ENCODE results near the gene ADSL. TPM values are rescaled to one million over a fixed set of nuclear protein-coding genes. Genes with fewer than 3 reads are reported as not detected.

The ADSL gene
- total RNA-seq, 1 donor from 2014 or later: 153 TPM

- no peak for DNase-seq (ENCODE audit: low read depth)
- peaks cover 3% of the 10 kb centered on the region for H3K36me3 ChIP-seq (ENCODE audit: control insufficient read depth, insufficient read depth, low read length)
- H3K27me3 ChIP-seq (ENCODE audit: control insufficient read depth, insufficient read depth, low read length): no peaks in the 10 kb centered on the region
- TF ChIP-seq CTCF (IDR thresholded peaks at IDR 0.05; ENCODE audit: insufficient read depth, low read length, poor library complexity, severe bottlenecking): no peak
- no peak overlapping the region for H3K4me3 ChIP-seq (ENCODE audit: low read depth, low read length)
Measured at GRCh38 chr22:40411506-40411861, 65.2 kb downstream of the ADSL start.

- Histone ChIP-seq H3K36me3 (ENCODE audit: control insufficient read depth, insufficient read depth, low read length) (peaks cover 3% of the 10 kb centered on the region), H3K4me3 (ENCODE audit: low read depth, low read length) (no peak overlapping the region), H3K27me3 (ENCODE audit: control insufficient read depth, insufficient read depth, low read length) (no peaks in the 10 kb centered on the region)
- DNase-seq (ENCODE audit: low read depth): no peak
- no peak for TF ChIP-seq CTCF (IDR thresholded peaks at IDR 0.05; ENCODE audit: insufficient read depth, low read length, poor library complexity, severe bottlenecking)
Measured at GRCh38 chr22:40412441-40412840, 66.1 kb downstream of the ADSL start.

GRCh38 chr22:40413873-40414272, 67.6 kb downstream of the ADSL start:
- Histone ChIP-seq H3K36me3 (ENCODE audit: control insufficient read depth, insufficient read depth, low read length) (peaks cover 3% of the 10 kb centered on the region), H3K27me3 (ENCODE audit: control insufficient read depth, insufficient read depth, low read length) (no peaks in the 10 kb centered on the region), H3K4me3 (ENCODE audit: low read depth, low read length) (no peak overlapping the region)
- no peak for DNase-seq (ENCODE audit: low read depth)
- no peak for TF ChIP-seq CTCF (IDR thresholded peaks at IDR 0.05; ENCODE audit: insufficient read depth, low read length, poor library complexity, severe bottlenecking)

GRCh38 chr22:40414311-40414710, 68.0 kb downstream of the ADSL start:
- Histone ChIP-seq H3K36me3 (ENCODE audit: control insufficient read depth, insufficient read depth, low read length) (peaks cover 3% of the 10 kb centered on the region), H3K4me3 (ENCODE audit: low read depth, low read length) (no peak overlapping the region), H3K27me3 (ENCODE audit: control insufficient read depth, insufficient read depth, low read length) (no peaks in the 10 kb centered on the region)
- peak; percentile 63 for DNase-seq (ENCODE audit: low read depth)
- TF ChIP-seq CTCF (IDR thresholded peaks at IDR 0.05; ENCODE audit: insufficient read depth, low read length, poor library complexity, severe bottlenecking): no peak

GRCh38 chr22:40414838-40415505, 68.7 kb downstream of the ADSL start:
- no peak for TF ChIP-seq CTCF (IDR thresholded peaks at IDR 0.05; ENCODE audit: insufficient read depth, low read length, poor library complexity, severe bottlenecking)
- Histone ChIP-seq H3K36me3 (ENCODE audit: control insufficient read depth, insufficient read depth, low read length) (peaks cover 2% of the 10 kb centered on the region), H3K27me3 (ENCODE audit: control insufficient read depth, insufficient read depth, low read length) (no peaks in the 10 kb centered on the region), H3K4me3 (ENCODE audit: low read depth, low read length) (no peak overlapping the region)
- no peak for DNase-seq (ENCODE audit: low read depth)

Data from kidney epithelial cell (primary cell).